Coronary artery (tissue), 2 donors: ENCODE results near the gene IMPA2.

Source experiments
- DNase-seq: peaks from one replicate; pipeline ENCODE4 v3.0.0-alpha.2; 2017; ENCODE audit warnings: low spot score
- H3K27ac ChIP-seq, 2 donors: fragments of 200-600 bp; sonication (generic); one replicate each; pipeline ENCODE4 v1.5.1; 2016 to 2019
- H3K4me3 ChIP-seq: fragments of 200-600 bp; sonication (generic); 2 replicates; pipeline ENCODE4 v1.5.1; 2016; ENCODE audit warnings: mild to moderate bottlenecking, moderate library complexity
- CTCF ChIP-seq: fragments of 200-600 bp; sonication (generic); IDR thresholded peaks from one replicate; pipeline ENCODE4 v1.5.1; 2019; ENCODE audit warnings: antibody characterized with exemption

IMPA2 gene

GRCh38 chr18:12031181-12031580 lies 49.9 kb downstream of the IMPA2 start:
- Histone ChIP-seq H3K27ac (no peak overlapping the region), H3K4me3 (no peak overlapping the region)
- DNase-seq: peak; percentile 1
- TF ChIP-seq CTCF: no peak

DNA sequence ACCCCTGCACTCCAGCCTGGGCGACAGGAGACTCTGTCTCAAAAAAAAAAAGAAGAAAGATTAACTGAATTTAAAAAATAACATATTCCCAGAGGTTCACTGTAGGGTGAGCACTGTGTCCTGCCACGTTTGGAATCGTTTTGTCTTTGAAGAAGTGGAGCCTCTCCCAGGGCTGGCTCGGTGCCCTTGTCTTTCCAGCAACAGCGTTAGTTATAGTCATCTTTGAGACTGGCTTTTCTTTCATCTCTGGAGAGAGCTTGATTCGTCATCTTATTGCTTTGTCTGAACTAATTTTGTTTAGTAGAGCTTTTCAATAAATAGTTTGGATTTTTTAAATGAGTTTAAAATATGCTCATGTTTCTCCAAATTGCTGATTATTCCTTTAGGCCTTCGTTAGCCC lies 50.5 kb downstream of the IMPA2 start:
- H3K27ac ChIP-seq: no peak overlapping the region
- no peak for TF ChIP-seq CTCF
- peak; percentile 69 for DNase-seq
- H3K4me3 ChIP-seq: no peak overlapping the region

- TF ChIP-seq CTCF: no peak
- H3K27ac ChIP-seq: no peak overlapping the region
- peak; percentile 46 for DNase-seq
- H3K4me3 ChIP-seq: no peak overlapping the region
Observed at GRCh38 chr18:12032786-12033642, 51.7 kb downstream of the IMPA2 start.

DNA sequence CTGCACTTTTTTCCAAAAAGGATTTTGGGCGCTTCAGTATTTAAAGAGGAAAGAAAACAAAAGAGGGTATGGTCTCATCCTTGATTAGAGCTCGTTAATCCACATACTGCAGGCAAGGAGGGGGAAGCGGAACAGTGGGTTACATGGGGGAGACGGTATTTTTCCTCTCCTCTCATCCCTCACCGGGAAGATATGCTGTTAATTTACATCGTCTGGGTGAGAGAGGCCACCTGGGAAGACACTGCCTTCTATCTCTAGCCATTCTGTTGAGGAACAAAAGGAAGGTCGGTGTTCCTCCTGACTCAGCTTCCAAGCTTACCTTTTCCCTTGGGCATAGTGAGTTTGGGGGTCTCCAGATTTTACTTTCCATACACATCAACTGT lies 52.3 kb downstream of the IMPA2 start:
- Histone ChIP-seq H3K4me3 (no peak overlapping the region), H3K27ac (no peak overlapping the region)
- DNase-seq: no peak
- TF ChIP-seq CTCF: no peak

DNA sequence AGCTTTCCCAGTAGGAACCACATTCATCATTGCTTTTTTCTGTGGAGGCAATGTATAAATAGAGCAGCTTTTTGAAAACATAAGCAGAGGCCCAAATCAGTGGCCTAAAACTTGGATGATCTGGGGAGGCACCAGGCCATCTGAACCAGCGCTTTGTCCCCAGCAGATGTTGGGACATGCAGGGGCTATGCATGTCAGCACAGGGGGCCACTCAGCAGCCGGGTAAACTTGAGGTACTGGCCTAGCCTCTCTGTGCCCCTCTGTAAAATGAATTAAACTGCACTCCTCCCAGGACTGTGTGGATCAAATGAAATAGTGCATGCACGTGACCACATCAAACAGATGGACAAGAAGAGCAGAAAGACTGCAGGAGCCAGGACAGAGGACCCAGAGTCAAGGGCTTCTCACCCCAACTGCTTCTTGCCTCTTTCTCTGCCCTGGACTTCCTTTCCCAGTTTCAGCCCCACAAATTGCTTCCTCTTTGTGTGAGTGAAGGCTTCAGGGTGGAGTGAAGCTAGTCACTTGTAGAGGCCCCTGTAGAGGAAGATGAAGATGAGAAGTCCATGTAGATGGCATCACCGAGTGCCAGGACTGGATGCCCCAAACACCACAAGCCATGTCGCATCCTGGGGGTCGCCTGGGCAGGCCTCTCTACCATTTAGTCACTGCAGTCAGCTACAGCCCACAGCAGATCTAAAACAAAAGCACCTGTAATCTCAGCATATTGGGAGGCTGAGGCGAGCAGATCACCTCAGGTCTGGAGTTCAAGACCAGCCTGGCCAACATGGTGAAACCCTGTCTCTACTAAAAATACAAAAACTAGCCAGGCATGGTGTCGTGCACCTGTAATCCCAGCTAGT lies 53.2 kb downstream of the IMPA2 start:
- Histone ChIP-seq H3K4me3 (no peak overlapping the region), H3K27ac (no peak overlapping the region)
- DNase-seq: peak; percentile 54
- TF ChIP-seq CTCF: no peak

- Histone ChIP-seq H3K27ac (no peak overlapping the region), H3K4me3 (no peak overlapping the region)
- no peak for TF ChIP-seq CTCF
- peak; percentile 45 for DNase-seq
Observed at GRCh38 chr18:12035481-12035880, 54.2 kb downstream of the IMPA2 start.
